GM12872 (cell line): Measurements from ENCODE around the gene CEP192.
A peak's percentile ranks its signal among the peaks of the same experiment; 100 is the strongest.

ENCODE experiments used
- TF ChIP-seq, protein P1 (sequence below): IDR thresholded peaks from 3 replicates; pipeline ENCODE4 v1.5.1; 2011; ENCODE audit warnings: low read depth, mild to moderate bottlenecking, low read length, moderate library complexity; ENCODE audit not compliant: insufficient read depth

The CEP192 gene, protein sequence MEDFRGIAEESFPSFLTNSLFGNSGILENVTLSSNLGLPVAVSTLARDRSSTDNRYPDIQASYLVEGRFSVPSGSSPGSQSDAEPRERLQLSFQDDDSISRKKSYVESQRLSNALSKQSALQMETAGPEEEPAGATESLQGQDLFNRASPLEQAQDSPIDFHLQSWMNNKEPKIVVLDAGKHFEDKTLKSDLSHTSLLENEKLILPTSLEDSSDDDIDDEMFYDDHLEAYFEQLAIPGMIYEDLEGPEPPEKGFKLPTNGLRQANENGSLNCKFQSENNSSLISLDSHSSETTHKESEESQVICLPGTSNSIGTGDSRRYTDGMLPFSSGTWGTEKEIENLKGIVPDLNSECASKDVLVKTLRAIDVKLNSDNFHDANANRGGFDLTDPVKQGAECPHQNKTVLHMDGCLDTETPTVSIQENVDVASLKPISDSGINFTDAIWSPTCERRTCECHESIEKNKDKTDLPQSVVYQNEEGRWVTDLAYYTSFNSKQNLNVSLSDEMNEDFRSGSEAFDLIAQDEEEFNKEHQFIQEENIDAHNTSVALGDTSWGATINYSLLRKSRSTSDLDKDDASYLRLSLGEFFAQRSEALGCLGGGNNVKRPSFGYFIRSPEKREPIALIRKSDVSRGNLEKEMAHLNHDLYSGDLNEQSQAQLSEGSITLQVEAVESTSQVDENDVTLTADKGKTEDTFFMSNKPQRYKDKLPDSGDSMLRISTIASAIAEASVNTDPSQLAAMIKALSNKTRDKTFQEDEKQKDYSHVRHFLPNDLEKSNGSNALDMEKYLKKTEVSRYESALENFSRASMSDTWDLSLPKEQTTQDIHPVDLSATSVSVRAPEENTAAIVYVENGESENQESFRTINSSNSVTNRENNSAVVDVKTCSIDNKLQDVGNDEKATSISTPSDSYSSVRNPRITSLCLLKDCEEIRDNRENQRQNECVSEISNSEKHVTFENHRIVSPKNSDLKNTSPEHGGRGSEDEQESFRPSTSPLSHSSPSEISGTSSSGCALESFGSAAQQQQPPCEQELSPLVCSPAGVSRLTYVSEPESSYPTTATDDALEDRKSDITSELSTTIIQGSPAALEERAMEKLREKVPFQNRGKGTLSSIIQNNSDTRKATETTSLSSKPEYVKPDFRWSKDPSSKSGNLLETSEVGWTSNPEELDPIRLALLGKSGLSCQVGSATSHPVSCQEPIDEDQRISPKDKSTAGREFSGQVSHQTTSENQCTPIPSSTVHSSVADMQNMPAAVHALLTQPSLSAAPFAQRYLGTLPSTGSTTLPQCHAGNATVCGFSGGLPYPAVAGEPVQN (N-terminal part only)

DNA sequence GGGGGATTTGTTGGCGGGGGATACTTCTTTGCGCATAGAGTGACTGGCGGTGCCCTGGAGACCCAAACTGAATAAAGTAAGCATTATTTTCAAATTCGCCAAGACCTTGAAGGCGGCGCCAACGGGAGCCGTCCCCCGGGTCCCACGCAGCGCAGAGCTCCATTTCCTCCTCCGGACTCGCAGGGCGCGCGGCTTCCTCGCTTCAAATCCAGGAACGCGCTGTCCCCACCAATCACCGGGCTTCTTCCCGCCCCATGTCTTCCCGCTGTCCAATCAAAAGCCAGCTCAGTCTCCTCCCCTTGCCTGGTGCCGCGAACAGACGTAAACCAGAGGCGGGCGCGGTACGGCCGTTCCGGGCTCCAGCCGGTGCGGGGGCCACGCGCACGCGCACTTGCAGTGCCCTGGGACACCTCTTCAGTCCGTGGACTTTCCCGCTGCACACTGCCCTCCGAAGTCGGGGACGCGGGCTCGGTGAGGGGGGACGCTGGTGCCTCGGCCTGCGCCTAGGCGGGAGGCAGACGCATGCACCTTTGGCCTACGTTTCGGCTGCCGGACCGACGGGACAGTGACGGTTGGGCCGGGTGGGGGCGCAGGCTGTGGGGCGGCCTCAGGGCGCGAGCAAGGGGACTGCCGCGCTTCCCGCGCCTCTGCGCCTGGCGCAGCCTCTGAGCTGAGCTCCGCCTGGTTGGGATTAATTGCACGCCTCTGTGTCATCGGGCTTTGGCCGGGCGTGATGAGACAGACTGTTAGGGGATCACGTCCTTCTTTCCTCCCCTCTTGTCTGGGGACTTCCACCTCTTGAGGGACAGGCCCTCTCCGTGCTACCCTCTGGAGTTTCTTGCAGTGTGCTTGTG is at the start of gene CEP192:
TSS of gene CEP192 (plus strand) at position 396 of the 854 bp plus-strand sequence. CDS start 8,063 bp downstream, outside the sequence.
- TF ChIP-seq, protein P1, sequence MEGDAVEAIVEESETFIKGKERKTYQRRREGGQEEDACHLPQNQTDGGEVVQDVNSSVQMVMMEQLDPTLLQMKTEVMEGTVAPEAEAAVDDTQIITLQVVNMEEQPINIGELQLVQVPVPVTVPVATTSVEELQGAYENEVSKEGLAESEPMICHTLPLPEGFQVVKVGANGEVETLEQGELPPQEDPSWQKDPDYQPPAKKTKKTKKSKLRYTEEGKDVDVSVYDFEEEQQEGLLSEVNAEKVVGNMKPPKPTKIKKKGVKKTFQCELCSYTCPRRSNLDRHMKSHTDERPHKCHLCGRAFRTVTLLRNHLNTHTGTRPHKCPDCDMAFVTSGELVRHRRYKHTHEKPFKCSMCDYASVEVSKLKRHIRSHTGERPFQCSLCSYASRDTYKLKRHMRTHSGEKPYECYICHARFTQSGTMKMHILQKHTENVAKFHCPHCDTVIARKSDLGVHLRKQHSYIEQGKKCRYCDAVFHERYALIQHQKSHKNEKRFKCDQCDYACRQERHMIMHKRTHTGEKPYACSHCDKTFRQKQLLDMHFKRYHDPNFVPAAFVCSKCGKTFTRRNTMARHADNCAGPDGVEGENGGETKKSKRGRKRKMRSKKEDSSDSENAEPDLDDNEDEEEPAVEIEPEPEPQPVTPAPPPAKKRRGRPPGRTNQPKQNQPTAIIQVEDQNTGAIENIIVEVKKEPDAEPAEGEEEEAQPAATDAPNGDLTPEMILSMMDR = 0 out of 3 replicates have a peak, but pooled peaks have one; percentile 23

DNA sequence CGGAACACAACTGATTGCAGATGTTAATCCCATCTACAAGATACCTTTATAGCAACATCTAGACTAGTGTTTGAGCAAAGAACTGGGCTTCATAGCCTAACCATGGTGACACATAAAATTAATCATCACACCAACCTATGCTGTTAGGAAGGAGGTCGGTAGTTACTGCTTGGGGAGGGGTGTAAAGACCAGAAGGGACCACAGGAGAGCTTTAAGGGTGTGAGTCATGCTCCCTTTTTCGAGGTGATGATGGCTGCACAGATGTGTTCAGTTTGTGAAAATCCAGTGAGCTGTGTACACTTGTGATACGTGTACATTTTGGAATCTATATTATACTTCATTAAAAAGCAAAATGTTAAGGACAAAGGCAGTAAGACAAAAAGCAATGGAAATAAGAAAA is 47.9 kb upstream of the CEP192 start:
- TF ChIP-seq, protein P1 = no peak

DNA sequence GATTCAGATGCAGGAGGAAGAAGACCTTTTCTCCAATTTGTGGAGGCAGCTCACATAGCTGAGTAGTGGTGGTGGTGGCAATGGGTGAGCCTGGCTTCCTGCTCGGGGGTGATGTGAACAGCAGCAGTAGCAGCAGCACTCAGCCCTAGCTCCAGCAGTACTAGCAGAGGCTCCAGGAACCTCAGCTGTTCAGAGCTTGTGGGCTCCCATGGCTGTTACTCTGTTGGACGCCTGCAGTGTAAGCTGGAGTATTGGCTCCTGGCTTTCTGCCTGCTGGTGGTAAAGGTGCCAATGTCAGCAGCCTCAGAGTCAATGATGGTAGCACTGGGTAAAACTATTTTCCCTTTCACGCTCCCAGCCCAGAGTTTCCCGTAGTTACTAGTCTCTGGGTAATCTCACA is 46.5 kb upstream of the CEP192 start:
- TF ChIP-seq, protein P1 = no peak

DNA sequence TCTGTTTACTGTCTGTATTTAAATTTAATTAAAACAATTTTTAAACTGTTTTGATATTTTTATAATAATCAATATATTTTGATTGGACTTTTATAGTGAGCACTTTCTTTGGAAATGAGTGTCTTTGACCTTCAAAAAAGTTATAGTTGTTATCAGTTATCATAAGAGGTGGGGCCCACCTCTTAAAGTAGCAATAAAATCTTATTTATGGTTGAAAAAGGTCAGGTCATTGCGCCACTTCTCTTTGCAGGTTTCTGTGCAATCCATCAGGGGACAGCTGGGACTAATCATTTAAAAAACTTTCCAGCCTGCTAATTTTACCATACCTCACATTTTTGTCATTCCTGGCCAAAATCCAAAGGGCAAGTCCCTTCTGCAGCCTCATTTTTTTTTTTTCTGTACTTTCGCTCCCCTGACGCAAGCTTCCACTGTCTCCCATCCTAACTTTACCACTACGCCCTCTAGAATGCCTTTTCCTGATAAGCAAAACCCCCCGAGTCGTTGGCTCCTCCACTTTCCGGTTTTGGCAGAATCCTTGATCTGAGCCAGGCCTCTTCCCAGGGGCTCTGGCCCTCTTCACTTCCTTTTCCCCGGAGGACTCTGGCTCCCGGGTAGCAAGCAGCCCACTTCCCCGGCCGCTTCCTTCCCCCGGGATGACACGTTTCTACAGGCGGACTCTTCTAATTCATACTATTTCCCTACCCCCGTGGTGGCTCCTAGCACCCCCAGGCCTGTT is 44.4 kb upstream of the CEP192 start:
- TF ChIP-seq, protein P1 = 0 out of 3 replicates have a peak, but pooled peaks have one; percentile 6

DNA sequence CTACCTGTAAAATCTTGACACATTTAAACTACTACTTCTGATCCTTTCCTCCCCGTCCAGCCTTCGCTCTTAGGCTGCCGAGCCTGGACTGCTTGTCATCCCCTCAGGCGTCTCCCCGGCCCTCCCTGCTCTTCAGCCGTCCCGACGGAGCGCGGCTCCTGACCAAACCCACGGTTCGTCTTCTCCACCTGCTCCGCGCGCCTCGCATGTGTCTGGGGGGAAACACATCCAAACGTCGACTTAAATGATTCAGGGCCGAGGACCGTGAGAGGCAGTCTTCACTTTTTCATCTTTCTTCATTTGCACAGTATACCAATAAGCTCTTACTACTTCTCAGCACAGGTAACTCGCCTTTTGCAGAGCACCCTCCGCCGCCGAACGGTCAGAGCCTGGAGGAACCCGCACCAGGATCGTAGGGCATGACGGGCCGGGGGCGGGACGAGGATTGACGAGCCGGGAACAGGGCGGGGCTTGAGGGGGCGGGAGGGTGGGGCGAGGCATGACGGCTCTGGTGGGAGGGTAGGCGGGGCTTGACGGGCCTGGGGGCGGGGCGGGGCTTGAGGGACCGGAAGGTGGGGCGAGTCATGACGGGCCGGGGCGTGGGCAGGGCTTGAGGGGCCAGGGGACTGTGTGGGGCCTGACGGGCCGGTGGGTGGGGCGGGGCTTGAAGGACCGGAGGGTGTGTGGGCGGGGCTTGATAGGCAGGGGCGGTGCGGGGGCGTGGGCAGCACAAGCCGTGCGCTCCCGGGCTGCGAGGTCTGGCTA is 43.7 kb upstream of the CEP192 start, which contains the start of gene SEH1L:
TSS of gene SEH1L (plus strand) at position 727 of the 765 bp plus-strand sequence. CDS start 111 bp downstream, outside the sequence.
- TF ChIP-seq, protein P1 = no peak
